Stimulated activated CD4-positive, alpha-beta T cell treated with anti-CD3 and anti-CD28 coated beads, Interleukin-4, amount 100 ng/mL, for 1 hour (primary cell): ENCODE data around the gene HMGXB3.

Source experiments
- DNase-seq: peaks from one replicate; pipeline ENCODE4 v3.0.0-alpha.2; 2020

HMGXB3 gene

GRCh38 chr5:150000256-150000989 lies at the start of gene HMGXB3, which contains the start of gene TIGD6:
Gene HMGXB3 (plus strand): TSS chr5:150000739. CDS start chr5:150004853, 4,114 bp downstream.
Gene TIGD6 (minus strand): TSS chr5:150000654. CDS start chr5:149996348, 4,306 bp downstream.
- peak; percentile 88 for DNase-seq

GRCh38 chr5:149951138-149951749 lies 49.3 kb upstream of the HMGXB3 start:
- no peak for DNase-seq

GRCh38 chr5:149953436-149954121 lies 47.0 kb upstream of the HMGXB3 start:
- no peak for DNase-seq

GRCh38 chr5:149954798-149955197 lies 45.7 kb upstream of the HMGXB3 start:
- no peak for DNase-seq

- no peak for DNase-seq
Observed at GRCh38 chr5:149956685-149957084, 43.9 kb upstream of the HMGXB3 start.

GRCh38 chr5:149957855-149958254 lies 42.7 kb upstream of the HMGXB3 start:
- DNase-seq, result no peak

GRCh38 chr5:149959406-149960236 lies 40.9 kb upstream of the HMGXB3 start:
- peak; percentile 29 for DNase-seq

GRCh38 chr5:149960272-149961185 lies 40.0 kb upstream of the HMGXB3 start, which contains the start of gene SLC26A2:
Gene SLC26A2 (plus strand): TSS chr5:149960758. CDS start chr5:149977653, 16,895 bp downstream.
- peak; percentile 93 for DNase-seq

- DNase-seq, result no peak
Observed at GRCh38 chr5:149961186-149961685, 39.3 kb upstream of the HMGXB3 start.

GRCh38 chr5:149961957-149962409 lies 38.6 kb upstream of the HMGXB3 start:
- DNase-seq, result no peak

GRCh38 chr5:149962601-149963300 lies 37.8 kb upstream of the HMGXB3 start:
- no peak for DNase-seq

GRCh38 chr5:149963729-149964128 lies 36.8 kb upstream of the HMGXB3 start:
- DNase-seq, result no peak

GRCh38 chr5:149966946-149967345 lies 33.6 kb upstream of the HMGXB3 start:
- no peak for DNase-seq

- no peak for DNase-seq
Observed at GRCh38 chr5:149969181-149969930, 31.2 kb upstream of the HMGXB3 start.

GRCh38 chr5:149975409-149975808 lies 25.1 kb upstream of the HMGXB3 start:
- DNase-seq, result no peak

GRCh38 chr5:149979896-149980295 lies 20.6 kb upstream of the HMGXB3 start:
- no peak for DNase-seq

- no peak for DNase-seq
Observed at GRCh38 chr5:149981206-149981605, 19.3 kb upstream of the HMGXB3 start.

- no peak for DNase-seq
Observed at GRCh38 chr5:149982505-149982904, 18.0 kb upstream of the HMGXB3 start.

- DNase-seq, result no peak
Observed at GRCh38 chr5:149988126-149988525, 12.4 kb upstream of the HMGXB3 start.
